K562 treated with DMSO at 1 percent for 48 hours (cell line): ENCODE results near the gene LILRB2. TPM values are rescaled to one million over a fixed set of nuclear protein-coding genes. Genes with fewer than 3 reads are reported as not detected.

ENCODE experiments used
- total RNA-seq: library from RNA; unstranded; fragments of 300-600 nt; gene quantifications from 2 replicates; pipeline ENCODE4 v1.2.3, GENCODE V29; 2022; ENCODE audit warnings: low replicate concordance; ENCODE audit errors: extremely low read depth

Gene LILRB2
- total RNA-seq, result not detected in 2 replicates

GRCh38 chr19:54281007-54281728 is at the start of gene LILRB2:
TSS of gene LILRB2 (minus strand) at chr19:54281110. CDS start at chr19:54280496, 614 bp downstream.

DNA sequence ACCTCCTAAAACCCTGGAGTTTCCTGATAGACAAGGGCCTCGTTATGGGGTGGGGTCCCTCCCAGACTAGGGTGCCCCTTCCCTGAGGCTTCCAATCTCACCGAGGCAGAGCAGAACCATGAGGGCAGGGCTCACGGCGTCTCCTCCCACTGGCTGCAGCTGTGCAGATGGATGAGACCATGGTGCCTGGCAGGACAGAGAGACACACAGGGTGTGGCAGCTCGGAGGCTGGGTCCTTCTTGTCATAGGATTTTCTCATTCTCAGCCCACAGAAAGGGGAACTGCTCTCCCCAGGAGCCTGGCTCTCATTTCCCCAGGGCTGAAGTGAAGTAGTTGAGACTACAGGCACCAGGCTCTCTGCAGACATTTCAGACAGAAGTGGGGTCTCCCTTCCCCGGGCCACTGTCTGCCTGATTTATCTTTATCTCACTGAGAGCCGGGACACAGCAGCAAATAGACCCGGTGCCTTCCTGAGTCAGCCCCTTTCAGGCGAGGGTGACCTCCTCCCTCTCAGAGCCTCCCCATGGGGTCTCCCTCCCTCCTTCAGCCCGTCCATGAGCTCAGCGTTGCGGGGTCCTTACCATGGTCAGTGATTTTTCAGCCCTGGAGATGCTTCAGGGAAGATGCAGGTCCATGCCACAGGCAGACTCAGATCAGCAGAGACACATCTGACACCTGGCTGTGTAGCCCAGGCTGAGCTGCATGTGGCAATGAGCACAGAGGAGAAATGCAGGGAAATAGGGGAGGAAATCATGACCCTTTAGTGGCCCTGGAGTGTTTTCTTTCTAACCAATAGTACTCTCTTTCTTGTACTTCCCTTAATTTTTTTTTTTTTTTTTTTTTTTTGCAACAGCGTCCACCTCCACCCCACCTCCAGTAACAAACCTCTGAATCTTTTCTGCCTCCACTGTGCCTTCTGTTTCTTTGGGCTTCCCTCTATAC is 31.8 kb upstream of the LILRB2 start, which contains the start of gene LILRA5:
LILRA5 (minus strand) TSS at position 731 of the 942 bp plus-strand sequence; CDS start at position 584, 147 bp downstream.

DNA sequence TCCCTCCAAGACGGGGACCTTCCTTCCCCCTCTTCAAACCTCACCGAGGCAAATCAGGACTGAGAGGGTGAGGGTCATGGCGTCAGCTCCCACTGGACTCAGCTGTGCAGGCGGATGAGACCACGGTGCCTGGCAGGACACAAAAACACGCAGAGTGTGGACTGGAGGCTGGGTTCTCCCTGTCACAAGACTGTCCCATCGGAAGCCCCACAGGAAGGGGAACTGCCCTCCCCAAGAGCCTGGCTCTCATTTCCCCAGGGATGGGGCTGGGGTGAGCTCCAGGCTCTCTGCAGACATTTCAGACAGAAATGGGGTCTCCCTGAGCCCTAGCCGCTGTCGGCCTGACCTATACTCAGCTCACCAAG is 23.8 kb downstream of the LILRB2 start, which contains the start of gene LILRB5:
LILRB5 (minus strand) TSS at position 158 of the 365 bp plus-strand sequence; CDS start at position 78, 80 bp downstream.

DNA sequence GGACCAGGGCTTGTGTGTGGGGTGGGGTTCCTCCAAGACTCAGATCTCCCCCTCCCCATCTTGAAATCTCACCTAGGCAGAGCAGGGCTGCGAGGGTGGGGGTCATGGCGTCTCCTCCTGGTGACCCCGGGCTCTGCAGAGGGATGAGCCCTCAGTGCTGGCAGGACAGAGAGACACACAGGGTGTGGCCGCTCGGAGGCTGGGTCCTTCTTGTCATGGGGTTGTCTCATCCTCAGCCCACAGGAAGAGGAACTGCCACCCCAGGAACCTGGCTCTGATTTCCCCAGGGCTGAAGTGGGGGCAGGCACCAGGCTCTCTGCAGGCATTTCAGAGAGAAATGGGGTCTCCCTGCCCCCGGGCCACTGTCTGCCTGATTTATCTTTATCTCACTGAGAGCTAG is 38.3 kb downstream of the LILRB2 start, which contains the start of gene LILRA6:
LILRA6 (minus strand) TSS at position 145 of the 400 bp plus-strand sequence.

Other genes starting within 250 kb of the LILRB2 start
- gene VSTM1, start 217.2 kb downstream of the LILRB2 start, total RNA-seq, result not detected in 2 replicates
- not detected in 2 replicates for gene TARM1, start 199.7 kb downstream of the LILRB2 start, total RNA-seq
- not detected in 2 replicates for gene OSCAR, start 180.3 kb downstream of the LILRB2 start, total RNA-seq
- gene NDUFA3, start 178.3 kb downstream of the LILRB2 start, total RNA-seq, result not detected in 2 replicates
- gene TFPT, start 165.5 kb downstream of the LILRB2 start, total RNA-seq, result not detected in 2 replicates
- gene PRPF31, start 165.4 kb downstream of the LILRB2 start, total RNA-seq, result not detected in 2 replicates
- not detected in 2 replicates for gene CNOT3, start 143.3 kb downstream of the LILRB2 start, total RNA-seq
- gene LENG1, start 121.4 kb downstream of the LILRB2 start, total RNA-seq, result not detected in 2 replicates
- gene TMC4, start 108.0 kb downstream of the LILRB2 start, total RNA-seq, result not detected in 2 replicates
- gene MBOAT7, start 91.5 kb downstream of the LILRB2 start, total RNA-seq, result 670 TPM in 1 of 2 replicates, not detected in the other
- gene TSEN34, start 89.8 kb downstream of the LILRB2 start, total RNA-seq, result not detected in 2 replicates
- gene RPS9, start 80.3 kb downstream of the LILRB2 start, total RNA-seq, result 5,955 TPM in 1 of 2 replicates, not detected in the other
- not detected in 2 replicates for gene LILRB3, start 58.1 kb downstream of the LILRB2 start, total RNA-seq
- gene LILRA6, start 38.3 kb downstream of the LILRB2 start, total RNA-seq, result not detected in 2 replicates
- gene LILRB5, start 23.8 kb downstream of the LILRB2 start, total RNA-seq, result not detected in 2 replicates
- not detected in 2 replicates for gene LILRA5, start 32.1 kb upstream of the LILRB2 start, total RNA-seq
- gene LILRA4, start 58.1 kb upstream of the LILRB2 start, total RNA-seq, result not detected in 2 replicates
- not detected in 2 replicates for gene LAIR1, start 83.8 kb upstream of the LILRB2 start, total RNA-seq
- gene TTYH1, start 134.4 kb upstream of the LILRB2 start, total RNA-seq, result not detected in 2 replicates
- gene LENG8, start 168.1 kb upstream of the LILRB2 start, total RNA-seq, result not detected in 2 replicates
- gene LENG9, start 182.7 kb upstream of the LILRB2 start, total RNA-seq, result not detected in 2 replicates
- gene CDC42EP5, start 192.2 kb upstream of the LILRB2 start, total RNA-seq, result not detected in 2 replicates
- not detected in 2 replicates for gene LAIR2, start 221.7 kb upstream of the LILRB2 start, total RNA-seq